Measurements from ENCODE around the gene LRRC43. TPM values are rescaled to one million over a fixed set of nuclear protein-coding genes. Genes with fewer than 3 reads are reported as not detected.
A peak's percentile ranks its signal among the peaks of the same experiment; 100 is the strongest.
"Not testable (repeated sequence)": the region's sequence is repeated elsewhere in the genome, so short reads cannot be mapped to it uniquely, and the experiment has no call there.

LRRC43 gene
- total RNA-seq, 2 donors from 2014 or later, result 2.3 TPM; not detected in 1

DNA sequence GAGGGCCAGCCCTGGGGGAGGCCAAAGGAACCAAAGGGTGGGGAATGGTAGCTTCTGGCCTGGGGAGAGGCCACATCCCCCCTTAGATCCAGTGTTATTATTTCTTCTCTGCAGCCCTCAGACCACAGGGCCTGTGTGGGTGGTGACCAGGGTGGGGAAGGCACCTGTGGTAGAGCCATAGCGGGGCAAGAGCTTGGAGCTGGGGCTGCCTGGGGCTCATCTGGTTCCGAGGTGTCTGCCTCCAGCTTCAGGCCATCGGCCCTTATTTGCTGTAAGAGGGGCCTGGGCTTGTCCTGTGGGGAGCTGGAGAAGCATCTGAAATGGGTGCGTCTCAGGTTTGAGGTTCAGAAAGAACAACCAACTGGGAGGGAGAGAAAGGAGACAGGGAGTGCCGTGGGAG lies 18.5 kb downstream of the LRRC43 start:
- Histone ChIP-seq H3K27ac (no peak overlapping the region), H3K9me3 (no peaks in the 10 kb centered on the region), H3K4me3 (no peak overlapping the region), H3K4me1 (peaks cover 21% of the 10 kb centered on the region), H3K36me3 (replicated peaks in 1 of 2; ENCODE audit: insufficient read depth in 1 of 2, low read depth in 2 of 2) (no peaks in the 10 kb centered on the region), H3K27me3 (peaks cover 0 to 24% of the 10 kb centered on the region in 2 donors)
- WGBS, 2 donors, result 77 to 84% methylated on average over 4 to 5 of the region's 5 CpGs
- TF ChIP-seq, protein P1, sequence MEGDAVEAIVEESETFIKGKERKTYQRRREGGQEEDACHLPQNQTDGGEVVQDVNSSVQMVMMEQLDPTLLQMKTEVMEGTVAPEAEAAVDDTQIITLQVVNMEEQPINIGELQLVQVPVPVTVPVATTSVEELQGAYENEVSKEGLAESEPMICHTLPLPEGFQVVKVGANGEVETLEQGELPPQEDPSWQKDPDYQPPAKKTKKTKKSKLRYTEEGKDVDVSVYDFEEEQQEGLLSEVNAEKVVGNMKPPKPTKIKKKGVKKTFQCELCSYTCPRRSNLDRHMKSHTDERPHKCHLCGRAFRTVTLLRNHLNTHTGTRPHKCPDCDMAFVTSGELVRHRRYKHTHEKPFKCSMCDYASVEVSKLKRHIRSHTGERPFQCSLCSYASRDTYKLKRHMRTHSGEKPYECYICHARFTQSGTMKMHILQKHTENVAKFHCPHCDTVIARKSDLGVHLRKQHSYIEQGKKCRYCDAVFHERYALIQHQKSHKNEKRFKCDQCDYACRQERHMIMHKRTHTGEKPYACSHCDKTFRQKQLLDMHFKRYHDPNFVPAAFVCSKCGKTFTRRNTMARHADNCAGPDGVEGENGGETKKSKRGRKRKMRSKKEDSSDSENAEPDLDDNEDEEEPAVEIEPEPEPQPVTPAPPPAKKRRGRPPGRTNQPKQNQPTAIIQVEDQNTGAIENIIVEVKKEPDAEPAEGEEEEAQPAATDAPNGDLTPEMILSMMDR (IDR thresholded peaks at IDR 0.05), result no peak
- no peak for TF ChIP-seq POLR2A (IDR thresholded peaks at IDR 0.05)
- DNase-seq (no peak), ATAC-seq (no peak)
- intact Hi-C loops (cut with DNase I), result no loop called here

GRCh38 chr12:122202017-122202416 lies 19.1 kb downstream of the LRRC43 start:
- Histone ChIP-seq H3K4me3 (no peak overlapping the region), H3K27me3 (peaks cover 0 to 24% of the 10 kb centered on the region in 2 donors), H3K27ac (no peak overlapping the region), H3K9me3 (no peaks in the 10 kb centered on the region), H3K4me1 (peaks cover 21% of the 10 kb centered on the region), H3K36me3 (replicated peaks in 1 of 2; ENCODE audit: insufficient read depth in 1 of 2, low read depth in 2 of 2) (no peaks in the 10 kb centered on the region)
- TF ChIP-seq, protein P1 (IDR thresholded peaks at IDR 0.05), result no peak
- no peak for TF ChIP-seq POLR2A (IDR thresholded peaks at IDR 0.05)
- WGBS, 2 donors, result 96% methylated on average over 6 of the region's 6 CpGs
- intact Hi-C loops (cut with DNase I), result no loop called here
- DNase-seq, result no peak
- ATAC-seq, result no peak

DNA sequence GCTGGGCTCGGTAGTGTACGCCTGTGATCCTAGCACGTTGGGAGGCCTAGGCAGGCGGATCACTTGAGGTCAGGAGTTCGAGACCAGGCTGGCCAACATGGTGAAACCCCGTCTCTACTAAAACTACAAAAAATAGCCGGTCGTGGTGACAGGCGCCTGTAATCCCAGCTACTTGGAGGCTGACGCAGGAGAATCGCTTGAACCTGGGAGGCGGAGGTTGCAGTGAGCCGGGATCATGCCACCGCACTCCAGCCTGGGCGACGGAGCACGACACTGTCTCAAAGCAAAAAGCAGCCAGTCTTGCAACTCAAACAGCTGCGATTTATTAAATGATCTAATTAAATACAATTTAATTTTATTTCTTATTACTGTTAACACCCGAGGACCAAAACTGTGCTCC lies 19.9 kb downstream of the LRRC43 start:
- H3K9me3 ChIP-seq, ATAC-seq: not testable (repeated sequence)
- peaks cover 0 to 24% of the 10 kb centered on the region in 2 donors for H3K27me3 ChIP-seq

DNA sequence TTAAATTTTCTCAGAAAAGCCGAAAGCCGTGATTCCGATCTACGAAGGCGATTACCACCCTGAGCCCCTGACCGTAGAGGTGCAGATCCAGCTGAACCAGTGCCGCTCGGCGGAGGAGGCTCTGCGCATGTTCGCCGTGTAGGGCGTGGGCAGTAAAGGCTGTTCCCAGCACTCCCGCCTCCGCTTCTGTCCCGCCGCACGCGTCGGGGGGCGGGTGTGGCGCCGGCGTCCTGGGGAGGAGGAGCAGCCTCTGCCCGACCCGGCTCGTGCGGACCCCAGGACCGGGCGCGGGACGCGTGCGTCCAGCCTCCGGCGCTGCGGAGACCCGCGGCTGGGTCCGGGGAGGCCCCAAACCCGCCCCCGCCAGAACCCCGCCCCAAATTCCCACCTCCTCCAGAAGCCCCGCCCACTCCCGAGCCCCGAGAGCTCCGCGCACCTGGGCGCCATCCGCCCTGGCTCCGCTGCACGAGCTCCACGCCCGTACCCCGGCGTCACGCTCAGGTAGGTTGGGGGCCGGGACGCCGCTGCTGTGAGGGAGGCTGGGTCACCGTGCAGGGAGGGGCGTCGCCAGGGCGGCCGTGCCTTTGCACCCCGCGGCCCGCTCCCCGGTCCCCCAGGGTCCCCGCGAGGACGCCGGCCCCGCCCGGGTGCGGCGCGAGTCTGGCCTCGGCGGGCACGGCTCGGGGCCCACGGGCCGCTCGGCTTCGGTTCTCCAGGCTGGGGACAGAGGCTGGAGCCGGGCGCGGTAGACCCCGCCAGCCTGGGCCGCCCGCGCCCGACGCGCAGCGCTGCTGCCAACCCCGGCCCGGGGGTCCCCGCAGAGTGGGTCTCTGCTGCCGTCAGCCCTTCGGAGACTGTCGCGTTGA lies 20.6 kb downstream of the LRRC43 start, which contains the start of gene B3GNT4:
Gene B3GNT4, plus strand, starts transcription at position 409 of the 866 bp plus-strand sequence. CDS start 910 bp downstream, outside the sequence.
- Histone ChIP-seq H3K36me3 (replicated peaks in 1 of 2; ENCODE audit: insufficient read depth in 1 of 2, low read depth in 2 of 2) (peaks cover 2 to 4% of the 10 kb centered on the region in 2 donors), H3K4me3 (peak within 1 kb of the TSS in 1 of 2 donors; percentile 31), H3K4me1 (peaks cover 21% of the 10 kb centered on the region), H3K27me3 (peaks cover 0 to 24% of the 10 kb centered on the region in 2 donors), H3K9me3 (no peaks in the 10 kb centered on the region), H3K27ac (no peak within 1 kb of the TSS)
- intact Hi-C loops (cut with DNase I), result no loop called here
- peak; percentile 73 for ATAC-seq
- TF ChIP-seq, protein P1 (IDR thresholded peaks at IDR 0.05), result no peak
- no peak for TF ChIP-seq POLR2A (IDR thresholded peaks at IDR 0.05)
- 1% methylated on average over 82 of the region's 104 CpGs; no CpG with 5 or more reads in 1 of the 2 donors for WGBS, 2 donors
- peak; percentile 64 to 78 (median 72) for DNase-seq

More for the DNA sequence above, 19.9 kb downstream of the LRRC43 start:
- H3K36me3 ChIP-seq (replicated peaks in 1 of 2; ENCODE audit: insufficient read depth in 1 of 2, low read depth in 2 of 2); H3K27ac ChIP-seq; DNase-seq; intact Hi-C loops (cut with DNase I): not testable (repeated sequence)
- peaks cover 21% of the 10 kb centered on the region for H3K4me1 ChIP-seq
- peak overlapping the region in 1 of 2 donors; percentile 31 for H3K4me3 ChIP-seq
- WGBS, 2 donors, result 50 to 58% methylated on average over 19 of the region's 19 CpGs

DNA sequence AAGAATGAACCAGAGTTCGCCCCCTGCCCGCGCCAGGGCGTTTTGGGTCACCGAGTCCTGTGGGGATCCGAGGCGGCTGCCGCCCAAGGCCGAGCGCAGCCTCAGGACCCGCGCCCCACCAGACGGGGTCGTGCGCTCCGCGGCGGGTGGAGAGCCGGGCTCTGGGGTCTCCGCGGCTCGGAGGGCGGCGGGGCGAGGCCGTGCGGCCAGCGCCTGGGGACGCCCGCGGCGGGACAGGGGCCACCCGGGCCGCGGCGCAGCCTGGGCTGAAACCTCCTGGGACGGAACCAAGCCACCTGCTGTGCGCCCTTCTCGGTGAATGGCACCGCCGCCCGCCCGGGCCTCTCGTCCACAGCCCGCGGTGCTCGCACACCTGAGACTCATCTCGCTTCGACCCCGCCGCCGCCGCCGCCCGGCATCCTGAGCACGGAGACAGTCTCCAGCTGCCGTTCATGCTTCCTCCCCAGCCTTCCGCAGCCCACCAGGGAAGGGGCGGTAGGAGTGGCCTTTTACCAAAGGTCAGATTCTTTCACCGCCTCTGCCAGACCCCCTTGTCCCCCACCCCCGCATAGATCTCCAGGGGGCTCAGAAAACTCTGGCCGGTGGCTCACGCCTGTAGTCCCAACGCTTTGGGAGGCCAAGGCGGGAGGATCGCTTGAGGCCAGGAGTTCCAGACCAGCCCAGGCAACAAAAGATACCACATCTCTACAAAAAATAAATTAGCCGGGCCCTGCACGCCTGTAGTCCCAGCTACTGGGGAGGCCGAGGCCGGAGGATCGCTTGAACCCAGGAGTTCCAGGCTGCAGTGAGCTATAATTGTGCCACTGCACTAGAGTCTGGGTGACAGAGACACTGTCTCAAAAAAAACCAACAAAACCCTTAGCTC lies 21.5 kb downstream of the LRRC43 start:
- H3K27me3 ChIP-seq, result peaks cover 0 to 24% of the 10 kb centered on the region in 2 donors

More for the DNA sequence above, 21.5 kb downstream of the LRRC43 start:
- Histone ChIP-seq H3K4me3 (no peak overlapping the region), H3K4me1 (peaks cover 21% of the 10 kb centered on the region), H3K9me3 (no peaks in the 10 kb centered on the region), H3K36me3 (replicated peaks in 1 of 2; ENCODE audit: insufficient read depth in 1 of 2, low read depth in 2 of 2) (peaks cover 2 to 4% of the 10 kb centered on the region in 2 donors), H3K27ac (no peak overlapping the region)
- DNase-seq (peak in 2 of 4 donors; percentile 20 to 25), ATAC-seq (peak; percentile 10)
- intact Hi-C loops (cut with DNase I), result no loop called here
- WGBS, 2 donors, result 13 to 47% methylated on average over 14 to 65 of the region's 71 CpGs
- TF ChIP-seq POLR2A (IDR thresholded peaks at IDR 0.05), result no peak
